K562 (cell line): ENCODE data around the gene TBX1. TPM values are rescaled to one million over a fixed set of nuclear protein-coding genes. Genes with fewer than 3 reads are reported as not detected.
A peak's percentile ranks its signal among the peaks of the same experiment; 100 is the strongest.

Source experiments
- CBX1 ChIP-seq: sonication (generic); IDR thresholded peaks from 2 replicates; pipeline ENCODE4 v1.6.1; 2016; ENCODE audit warnings: antibody characterized with exemption, low read depth, mild to moderate bottlenecking
- CREB1 ChIP-seq, 2 experiments: sonication (generic) in 1 of 2; formaldehyde crosslinking in 1 of 2; IDR thresholded peaks; 2 replicates each; pipeline versions ENCODE4 v1.6.1 to v1.8.0; 2012 to 2022; ENCODE audit warnings: inconsistent platforms in 1 of 2, mild to moderate bottlenecking in 1 of 2, missing genetic modification reagents in 1 of 2, moderate library complexity in 1 of 2
- EP300 ChIP-seq: IDR thresholded peaks from 2 replicates; pipeline ENCODE4 v1.6.1; 2012; ENCODE audit warnings: low read length, improper control_type of control experiment
- FOXO4 ChIP-seq: fragments of 450-650 bp; formaldehyde crosslinking; IDR thresholded peaks from 2 replicates; pipeline ENCODE4 v1.4.0; 2020; ENCODE audit warnings: mild to moderate bottlenecking, moderate library complexity
- HMGN3 ChIP-seq: IDR thresholded peaks from 2 replicates; pipeline ENCODE4 v1.6.1; 2011; ENCODE audit warnings: borderline replicate concordance, low read depth, mild to moderate bottlenecking, mixed read lengths, low read length; ENCODE audit not compliant: insufficient read length; ENCODE audit errors: extremely low read depth
- ILF3 ChIP-seq: fragments of 450-650 bp; IDR thresholded peaks from 2 replicates; pipeline ENCODE4 v1.6.1; 2018; ENCODE audit warnings: antibody characterized with exemption, mild to moderate bottlenecking, moderate library complexity, borderline replicate concordance
- MAFG ChIP-seq: fragments of 450-650 bp; conservative IDR thresholded peaks from 2 replicates; pipeline ENCODE4 v1.6.1; 2016; ENCODE audit warnings: missing genetic modification characterization, missing compliant biosample characterization
- MNT ChIP-seq, 2 experiments: fragments of 450-650 bp; conservative IDR thresholded peaks; 2 replicates each; pipeline ENCODE4 v1.6.1; 2017; ENCODE audit warnings: mild to moderate bottlenecking in 2 of 2, moderate library complexity in 2 of 2
- NCOR1 ChIP-seq: fragments of 450-650 bp; IDR thresholded peaks from 2 replicates; pipeline ENCODE4 v1.6.1; 2016; ENCODE audit warnings: mild to moderate bottlenecking, moderate library complexity
- NUFIP1 ChIP-seq: fragments of 450-650 bp; IDR thresholded peaks from 2 replicates; pipeline ENCODE4 v1.6.1; 2018; ENCODE audit not compliant: partially characterized antibody
- PURB ChIP-seq: sonication (generic); formaldehyde crosslinking; IDR thresholded peaks from 2 replicates; pipeline ENCODE4 v1.9.0; 2021; ENCODE audit warnings: low read depth, mild to moderate bottlenecking, missing genetic modification reagents
- SLC30A9 ChIP-seq: fragments of 250-450 bp; sonication (Bioruptor Pico); IDR thresholded peaks from 2 replicates; pipeline ENCODE4 v1.8.0; 2022; ENCODE audit warnings: mild to moderate bottlenecking, moderate library complexity
- ZBTB40 ChIP-seq, 2 experiments: fragments of 450-650 bp in 1 of 2; sonication (generic) in 1 of 2; formaldehyde crosslinking in 1 of 2; IDR thresholded peaks; 2 replicates each; pipeline versions ENCODE4 v1.7.1 to v1.9.0; 2016 to 2022; ENCODE audit warnings: inconsistent platforms in 1 of 2, mild to moderate bottlenecking in 1 of 2, missing genetic modification reagents in 1 of 2
- ZNF436 ChIP-seq: fragments of 250-450, 450-650 bp; sonication (Bioruptor Pico); formaldehyde crosslinking; IDR thresholded peaks from 2 replicates; pipeline ENCODE4 v1.7.0; 2020; ENCODE audit warnings: mild to moderate bottlenecking
- ZNF668 ChIP-seq: fragments of 250-450 bp; sonication (Bioruptor Pico); IDR thresholded peaks from 2 replicates; pipeline ENCODE4 v1.8.0; 2022; ENCODE audit warnings: mild to moderate bottlenecking, inconsistent platforms
- polyA plus RNA-seq, 8 experiments: library from polyadenylated mRNA; depleted of rRNA in 4 of 8; stranded (reverse) in 5 of 8; unstranded in 3 of 8; fragments of >200 nt; fragmentation: Nextera tagmentation in 2 of 8; fragmentation: Illumina TruSeq in 1 of 8; extraction: Ambion mirVana in 2 of 8; extraction: Trizol in 1 of 8; gene quantifications; 2 replicates each; pipeline versions ENCODE4 v1.2.1 to v1.2.3, GENCODE V29; 2011 to 2014; ENCODE audit warnings: inconsistent platforms in 1 of 8, missing spikeins in 1 of 8
- total RNA-seq, 7 experiments: library from RNA; depleted of rRNA in 6 of 7; stranded (reverse); fragments of >200 nt in 6 of 7; fragmentation: Illumina TruSeq in 2 of 7; extraction: Trizol in 2 of 7; gene quantifications; 2 replicates each; pipeline versions ENCODE4 v1.2.1 to v1.2.3, GENCODE V29; 2011 to 2021; ENCODE audit warnings: low replicate concordance in 1 of 7

The TBX1 gene
- total and polyA plus RNA-seq, 9 of the 15 experiments (the other 6 are each of a cell fraction or from before 2014, with no cell fraction given), result 0.07 to 35.0 (median 3.9) TPM

GRCh38 chr22:19751497-19752245 is 8.9 kb upstream of the TBX1 start (continued):
- TF ChIP-seq FOXO4 (CRISPR knock-in tag) (no peak), CREB1 (IDR thresholded peaks at IDR 0.05) (no peak), CREB1 (CRISPR knock-in tag; IDR thresholded peaks at IDR 0.05) (no peak), NUFIP1 (no peak), EP300 (no peak), PURB (CRISPR knock-in tag) (no peak), CBX1 (peak; percentile 65), MNT (conservative IDR thresholded peaks at IDR 0.05) (no peak), MAFG (no peak), NCOR1 (no peak), HMGN3 (no peak), ZNF436 (CRISPR knock-in tag) (no peak), ILF3 (no peak), SLC30A9 (no peak), ZBTB40 (IDR thresholded peaks at IDR 0.05) (no peak), ZBTB40 (CRISPR knock-in tag; IDR thresholded peaks at IDR 0.05) (0 out of 2 replicates have a peak, but pooled peaks have one; percentile 1), ZNF668 (CRISPR knock-in tag) (no peak)
